ENCODE measurements around the gene ANKRD33B.

ANKRD33B gene

DNA sequence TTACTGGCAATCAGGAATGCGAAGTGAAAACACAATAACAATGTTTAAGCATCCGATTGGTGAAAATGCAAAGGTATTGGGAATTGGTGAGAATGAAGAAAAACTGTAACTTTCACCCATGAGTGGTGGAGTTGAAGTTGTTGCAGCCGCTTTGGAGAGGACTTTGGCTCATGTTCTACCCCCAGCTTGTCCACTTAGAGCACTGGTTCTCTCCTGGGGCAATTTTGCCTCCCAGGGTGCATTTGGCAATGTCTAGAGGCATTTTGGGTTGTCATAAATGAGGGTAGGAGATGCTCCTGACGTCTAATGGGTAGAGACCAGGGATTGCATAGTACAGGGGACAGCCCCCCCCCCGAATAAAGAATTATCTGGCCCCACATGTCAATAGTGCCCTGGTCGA is 46.2 kb downstream of the ANKRD33B start:
- Histone ChIP-seq H3K9ac (no peak overlapping the region), H4K20me1 (peaks cover 0 to 28% (median 0%) of the 10 kb centered on the region in 11 experiments; a peak in 4 of 22 replicates), H3K9me3 (replicated peaks in 1 of 11) (peaks cover 0 to 4% (median 0%) of the 10 kb centered on the region in 11 experiments; a peak in 2 of 22 replicates), H3K4me2 (peak overlapping the region in 5 of 11 experiments; percentile 12 to 87 (median 82); a peak in 6 of 22 replicates), H3K27ac (no peak overlapping the region), H3K4me3 (no peak overlapping the region), H3K36me3 (peaks cover 0 to 42% (median 0%) of the 10 kb centered on the region in 11 experiments; a peak in 8 of 22 replicates), H3K27me3 (no peaks in the 10 kb centered on the region), H3K4me1 (peaks cover 27 to 71% (median 60%) of the 10 kb centered on the region in 10 experiments)
- TF ChIP-seq Cebpa-rat (IDR thresholded peaks at IDR 0.05), result no peak

DNA sequence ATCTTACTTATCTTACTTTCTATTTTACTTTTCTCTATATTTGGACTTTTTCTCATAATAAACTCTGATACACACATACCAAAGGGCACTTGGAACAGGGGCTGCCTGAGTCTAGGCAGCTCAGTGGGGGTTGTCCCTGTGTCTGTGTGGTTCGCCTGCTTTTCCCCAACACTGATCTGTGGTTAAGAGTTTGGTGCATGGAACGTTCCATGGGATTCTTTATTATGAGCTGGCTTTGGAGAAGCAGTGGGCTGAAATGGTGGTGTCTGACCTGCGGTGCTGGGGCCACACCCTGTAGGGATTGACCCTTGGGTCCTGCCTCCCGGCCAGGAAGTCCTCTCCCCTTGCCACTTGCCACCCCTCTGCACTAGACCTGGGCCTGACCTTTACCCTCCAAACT is 47.4 kb downstream of the ANKRD33B start:
- H3K4me2 ChIP-seq, result peak overlapping the region in 4 of 11 experiments; percentile 8 to 25 (median 20); a peak in 2 of 22 replicates
- peaks cover 0 to 34% (median 0%) of the 10 kb centered on the region in 11 experiments; a peak in 5 of 22 replicates for H4K20me1 ChIP-seq
- no peak for TF ChIP-seq Cebpa-rat (IDR thresholded peaks at IDR 0.05)
- H3K36me3 ChIP-seq, result peaks cover 0 to 38% (median 1%) of the 10 kb centered on the region in 11 experiments; a peak in 10 of 22 replicates
- H3K9me3 ChIP-seq (replicated peaks in 1 of 11), result peaks cover 0 to 4% (median 0%) of the 10 kb centered on the region in 11 experiments; a peak in 2 of 22 replicates
- H3K4me1 ChIP-seq, result peaks cover 21 to 62% (median 49%) of the 10 kb centered on the region in 10 experiments
- H3K27me3 ChIP-seq, result no peaks in the 10 kb centered on the region
- no peak overlapping the region for H3K9ac ChIP-seq
- H3K4me3 ChIP-seq, result no peak overlapping the region
- peak overlapping the region in 1 of 11 experiments; percentile 23; a peak in 2 of 22 replicates for H3K27ac ChIP-seq

DNA sequence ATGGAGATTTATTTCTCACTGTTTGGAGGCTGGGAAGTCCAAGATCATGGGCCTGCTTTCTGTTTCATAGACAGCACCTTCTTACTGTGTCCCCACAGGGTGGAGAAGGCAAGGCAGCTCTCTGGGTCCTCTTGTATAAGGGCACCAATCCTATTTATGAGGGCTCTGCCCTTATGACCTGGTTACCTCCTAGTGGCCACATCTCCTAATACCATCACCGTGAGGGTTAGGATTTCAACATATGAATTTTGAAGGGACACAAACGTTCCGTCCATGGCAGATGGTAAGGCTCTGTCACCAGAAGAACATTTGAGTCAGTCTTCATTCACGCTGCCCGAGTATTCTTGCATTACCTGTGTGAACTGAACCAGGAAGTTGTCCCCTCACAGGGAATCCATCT is 48.4 kb downstream of the ANKRD33B start:
- Histone ChIP-seq H3K27ac (no peak overlapping the region), H3K27me3 (no peaks in the 10 kb centered on the region), H3K4me2 (0 out of 22 replicates have a peak overlapping the region, but pooled peaks of 1 of the 11 experiments have one; percentile 18), H4K20me1 (peaks cover 0 to 43% (median 0%) of the 10 kb centered on the region in 11 experiments; a peak in 6 of 22 replicates), H3K9ac (no peak overlapping the region), H3K9me3 (replicated peaks in 1 of 11) (peaks cover 0 to 4% (median 0%) of the 10 kb centered on the region in 11 experiments; a peak in 3 of 22 replicates), H3K4me3 (no peak overlapping the region), H3K4me1 (peaks cover 15 to 52% (median 40%) of the 10 kb centered on the region in 10 experiments), H3K36me3 (peaks cover 0 to 48% (median 11%) of the 10 kb centered on the region in 11 experiments; a peak in 14 of 22 replicates)
- no peak for TF ChIP-seq Cebpa-rat (IDR thresholded peaks at IDR 0.05)

DNA sequence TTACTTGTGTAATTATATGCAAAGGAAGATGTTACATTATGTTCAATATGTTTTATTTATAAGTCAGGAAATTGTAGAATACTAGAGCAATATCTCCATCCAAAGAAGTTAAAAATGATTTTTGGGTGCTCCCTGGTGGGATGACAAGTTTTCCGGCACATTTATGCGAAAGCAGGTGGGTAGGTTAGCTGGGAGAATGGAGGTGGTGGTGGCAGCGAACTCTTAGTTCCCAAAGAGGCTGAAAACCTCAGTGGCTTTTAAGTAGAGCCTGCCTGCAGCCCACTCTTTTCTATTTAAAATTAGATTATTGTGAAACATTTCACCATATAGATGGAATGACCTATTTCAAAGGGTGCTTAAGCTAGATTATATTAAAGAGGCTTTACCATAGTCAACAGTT is 51.8 kb downstream of the ANKRD33B start:
- Histone ChIP-seq H3K4me3 (no peak overlapping the region), H3K4me1 (peaks cover 0 to 18% (median 6%) of the 10 kb centered on the region in 10 experiments; a peak in 12 of 20 replicates), H3K9ac (no peak overlapping the region), H3K27ac (no peak overlapping the region), H4K20me1 (peaks cover 0 to 67% (median 0%) of the 10 kb centered on the region in 11 experiments; a peak in 5 of 22 replicates), H3K9me3 (replicated peaks in 1 of 11) (peaks cover 0 to 37% (median 28%) of the 10 kb centered on the region in 11 experiments; a peak in 18 of 22 replicates), H3K36me3 (peaks cover 5 to 73% (median 45%) of the 10 kb centered on the region in 11 experiments; a peak in 17 of 22 replicates), H3K4me2 (peak overlapping the region in 1 of 11 experiments; percentile 1; a peak in 1 of 22 replicates), H3K27me3 (no peaks in the 10 kb centered on the region)
- 0 out of 22 replicates have a peak, but pooled peaks of 1 of the 11 experiments have one; percentile 14 for TF ChIP-seq Cebpa-rat (IDR thresholded peaks at IDR 0.05)

DNA sequence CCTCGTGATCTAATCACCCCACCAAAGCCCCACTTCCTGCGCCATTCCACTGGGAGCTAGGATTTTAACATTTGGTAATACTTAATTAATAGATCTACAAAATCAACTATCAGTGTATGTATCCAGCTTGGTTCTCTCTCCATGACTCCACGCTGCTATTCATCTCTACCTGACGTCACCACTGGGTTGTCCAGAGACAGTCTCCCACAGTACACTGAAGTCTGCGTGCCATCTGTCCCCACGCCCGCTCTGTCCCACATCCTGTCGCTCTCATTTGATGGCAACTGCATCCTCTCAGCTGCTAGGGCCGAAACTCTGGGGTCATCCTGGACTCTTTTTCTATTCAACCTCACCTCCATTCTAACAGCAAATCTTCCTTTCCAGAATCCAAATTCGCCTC is 53.2 kb downstream of the ANKRD33B start:
- TF ChIP-seq Cebpa-rat (IDR thresholded peaks at IDR 0.05), result no peak
- Histone ChIP-seq H3K4me2 (no peak overlapping the region), H4K20me1 (peaks cover 0 to 59% (median 0%) of the 10 kb centered on the region in 11 experiments; a peak in 5 of 22 replicates), H3K4me1 (peaks cover 0 to 7% (median 4%) of the 10 kb centered on the region in 10 experiments; a peak in 8 of 20 replicates), H3K9me3 (replicated peaks in 1 of 11) (peaks cover 0 to 48% (median 38%) of the 10 kb centered on the region in 11 experiments; a peak in 18 of 22 replicates), H3K4me3 (no peak overlapping the region), H3K27ac (0 out of 22 replicates have a peak overlapping the region, but pooled peaks of 1 of the 11 experiments have one; percentile 13), H3K36me3 (peaks cover 5 to 83% (median 59%) of the 10 kb centered on the region in 11 experiments; a peak in 17 of 22 replicates), H3K27me3 (no peaks in the 10 kb centered on the region), H3K9ac (no peak overlapping the region)

DNA sequence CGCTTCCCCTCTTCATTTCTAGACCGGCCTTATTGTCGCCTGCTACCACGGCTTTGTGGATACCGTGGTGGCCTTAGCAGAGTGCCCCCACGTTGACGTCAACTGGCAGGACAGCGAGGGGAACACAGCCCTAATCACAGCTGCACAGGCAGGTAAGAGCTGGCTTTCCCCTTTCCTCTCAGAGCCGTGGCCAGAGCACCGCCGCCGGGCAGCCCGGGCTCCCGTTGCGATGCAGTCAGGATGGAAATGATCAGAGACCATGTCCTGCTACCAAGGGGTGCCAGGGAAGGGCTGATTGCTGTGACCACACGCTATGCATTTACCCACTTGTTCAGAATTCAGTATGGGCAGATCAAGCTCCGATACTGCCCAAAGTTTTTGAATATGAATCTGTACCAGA is 54.4 kb downstream of the ANKRD33B start:
- no peak overlapping the region for H3K27ac ChIP-seq
- peaks cover 5 to 84% (median 67%) of the 10 kb centered on the region in 11 experiments; a peak in 17 of 22 replicates for H3K36me3 ChIP-seq
- no peak overlapping the region for H3K4me2 ChIP-seq
- H4K20me1 ChIP-seq, result peaks cover 0 to 55% (median 0%) of the 10 kb centered on the region in 11 experiments; a peak in 5 of 22 replicates
- no peak for TF ChIP-seq Cebpa-rat (IDR thresholded peaks at IDR 0.05)
- no peak overlapping the region for H3K9ac ChIP-seq
- no peaks in the 10 kb centered on the region for H3K27me3 ChIP-seq
- H3K4me3 ChIP-seq, result no peak overlapping the region
- peaks cover 0 to 48% (median 38%) of the 10 kb centered on the region in 11 experiments; a peak in 18 of 22 replicates for H3K9me3 ChIP-seq (replicated peaks in 1 of 11)
- H3K4me1 ChIP-seq, result peaks cover 0 to 11% (median 5%) of the 10 kb centered on the region in 10 experiments; a peak in 10 of 20 replicates

DNA sequence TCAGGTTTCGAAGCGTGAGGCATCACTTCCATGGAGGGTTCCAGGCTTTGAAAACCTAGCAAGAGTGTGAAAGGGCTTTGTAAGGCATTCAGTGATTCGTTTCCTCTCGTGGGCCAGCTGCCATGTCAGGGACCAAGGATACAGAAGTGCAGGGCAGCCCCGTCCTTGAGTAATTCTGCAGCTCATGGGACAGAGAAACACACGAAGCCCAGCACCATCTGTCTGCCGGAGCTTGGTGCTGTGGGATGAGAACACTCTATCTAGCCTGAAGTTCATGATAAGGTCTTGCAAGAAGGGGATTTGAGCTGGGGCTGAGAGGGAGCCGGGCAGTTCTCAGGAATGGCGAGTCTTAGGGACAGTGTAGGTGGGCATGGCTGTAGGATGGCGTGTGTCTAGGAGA is 55.8 kb downstream of the ANKRD33B start:
- Histone ChIP-seq H3K4me1 (peaks cover 0 to 19% (median 7%) of the 10 kb centered on the region in 10 experiments; a peak in 11 of 20 replicates), H3K9ac (no peak overlapping the region), H3K27ac (0 out of 22 replicates have a peak overlapping the region, but pooled peaks of 1 of the 11 experiments have one; percentile 18), H3K36me3 (peaks cover 5 to 89% (median 74%) of the 10 kb centered on the region in 11 experiments; a peak in 17 of 22 replicates), H4K20me1 (peaks cover 0 to 55% (median 0%) of the 10 kb centered on the region in 11 experiments; a peak in 5 of 22 replicates), H3K4me3 (no peak overlapping the region), H3K4me2 (no peak overlapping the region), H3K27me3 (no peaks in the 10 kb centered on the region), H3K9me3 (replicated peaks in 1 of 11) (peaks cover 0 to 48% (median 38%) of the 10 kb centered on the region in 11 experiments; a peak in 18 of 22 replicates)
- TF ChIP-seq Cebpa-rat (IDR thresholded peaks at IDR 0.05), result no peak

DNA sequence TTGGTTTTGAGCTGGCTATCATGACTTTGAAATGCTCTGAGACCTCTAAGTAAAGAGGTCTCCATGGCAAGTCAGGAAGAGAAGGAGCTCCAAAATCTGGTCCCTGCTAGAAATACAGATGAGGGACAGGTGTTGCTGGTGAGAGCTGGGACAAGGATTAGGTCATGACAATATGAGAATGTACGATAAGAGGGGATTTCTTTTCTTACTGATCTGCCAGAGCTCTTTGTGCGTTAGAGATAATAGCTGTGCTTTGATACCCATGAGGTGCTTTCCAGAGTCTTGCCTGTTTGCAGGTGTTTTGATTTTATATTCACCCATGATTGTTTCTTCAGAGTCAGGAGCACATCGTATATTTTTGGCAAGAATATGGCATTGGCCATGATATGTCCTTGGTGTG is 56.5 kb downstream of the ANKRD33B start:
- peaks cover 0 to 48% (median 38%) of the 10 kb centered on the region in 11 experiments; a peak in 18 of 22 replicates for H3K9me3 ChIP-seq (replicated peaks in 1 of 11)
- no peak for TF ChIP-seq Cebpa-rat (IDR thresholded peaks at IDR 0.05)
- no peak overlapping the region for H3K4me3 ChIP-seq
- H3K27ac ChIP-seq, result no peak overlapping the region
- peaks cover 0 to 51% (median 0%) of the 10 kb centered on the region in 11 experiments; a peak in 6 of 22 replicates for H4K20me1 ChIP-seq
- H3K9ac ChIP-seq, result no peak overlapping the region
- H3K4me2 ChIP-seq, result no peak overlapping the region
- peaks cover 5 to 96% (median 81%) of the 10 kb centered on the region in 11 experiments; a peak in 17 of 22 replicates for H3K36me3 ChIP-seq
- H3K4me1 ChIP-seq, result peaks cover 0 to 24% (median 13%) of the 10 kb centered on the region in 10 experiments; a peak in 17 of 20 replicates
- no peaks in the 10 kb centered on the region for H3K27me3 ChIP-seq

DNA sequence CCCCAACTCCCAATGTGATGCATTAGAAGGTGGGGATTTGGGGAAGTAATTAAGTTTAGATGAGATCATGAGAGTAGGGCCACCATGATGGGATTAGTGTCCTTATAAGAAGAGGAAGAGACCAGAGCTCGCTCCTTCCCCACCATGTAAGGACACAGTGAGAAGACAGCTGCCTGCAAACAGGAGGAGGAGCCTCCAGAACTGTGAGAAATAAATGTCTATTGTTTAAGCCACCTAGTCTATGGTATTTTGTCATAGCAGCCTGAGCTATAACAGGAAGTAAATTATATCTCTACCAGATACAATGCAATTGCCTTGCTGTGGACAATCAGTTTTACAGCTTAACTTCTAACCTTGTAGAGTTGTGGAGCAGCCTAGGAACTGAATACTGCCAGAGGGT is 58.0 kb downstream of the ANKRD33B start:
- Histone ChIP-seq H3K9ac (no peak overlapping the region), H3K4me3 (no peak overlapping the region), H3K36me3 (peaks cover 5 to 89% (median 75%) of the 10 kb centered on the region in 11 experiments; a peak in 17 of 22 replicates), H3K4me1 (peaks cover 12 to 39% (median 26%) of the 10 kb centered on the region in 10 experiments), H3K4me2 (peak overlapping the region in 1 of 11 experiments; percentile 30; a peak in 1 of 22 replicates), H4K20me1 (peaks cover 0 to 52% (median 0%) of the 10 kb centered on the region in 11 experiments; a peak in 6 of 22 replicates), H3K27ac (no peak overlapping the region), H3K27me3 (no peaks in the 10 kb centered on the region), H3K9me3 (replicated peaks in 1 of 11) (peaks cover 0 to 48% (median 38%) of the 10 kb centered on the region in 11 experiments; a peak in 18 of 22 replicates)
- no peak for TF ChIP-seq Cebpa-rat (IDR thresholded peaks at IDR 0.05)
